OCI-LY7 (cell line): ENCODE measurements around the gene FAM131B. TPM values are rescaled to one million over a fixed set of nuclear protein-coding genes. Genes with fewer than 3 reads are reported as not detected.

Experiments
- microRNA-seq: library from miRNA; unstranded; fragments of <30 nt; microRNA quantifications from one replicate; pipeline ENCODE4 v1.2.0, GENCODE V29; 2022; ENCODE audit warnings: borderline replicate concordance
- small RNA-seq: library from RNA; depleted of rRNA; stranded (forward); fragments of <200 nt; gene quantifications from one replicate; pipeline ENCODE3, GENCODE V24; 2014
- total RNA-seq, 2 experiments: library from RNA; depleted of rRNA in 1 of 2; stranded (reverse); fragments of >200 nt in 1 of 2; shearing (Covaris generic) in 1 of 2; gene quantifications; 2 replicates each; pipeline ENCODE4 v1.2.3, GENCODE V29; 2014 to 2022

Gene FAM131B
- total RNA-seq, 2 experiments from 2014 or later = not detected

Small RNA genes within 50 kb of the gene (microRNA-seq; reads per million reads assigned to microRNA genes)
- gene MIR6892 = not detected

Small RNA genes within 50 kb of the gene (small RNA-seq; reads per million reads assigned to genes)
- gene MIR6892 = not detected

Other genes with a start within 250 kb of the FAM131B start
- gene PIP, start 230.6 kb downstream of the FAM131B start, total RNA-seq (2014; rRNA removed; shearing (Covaris generic)) = not detected in 2 replicates
- gene PIP, start 230.6 kb downstream of the FAM131B start, total RNA-seq (2022) = not detected in 2 replicates
- gene TAS2R39, start 179.3 kb downstream of the FAM131B start, total RNA-seq (2014; rRNA removed; shearing (Covaris generic)) = not detected in 2 replicates
- gene TAS2R39, start 179.3 kb downstream of the FAM131B start, total RNA-seq (2022) = not detected in 2 replicates
- gene TAS2R40, start 140.7 kb downstream of the FAM131B start, total RNA-seq (2014; rRNA removed; shearing (Covaris generic)) = not detected in 2 replicates
- gene TAS2R40, start 140.7 kb downstream of the FAM131B start, total RNA-seq (2022) = not detected in 2 replicates
- 37.8 and 39.4 TPM in 2 replicates for gene GSTK1, start 99.3 kb downstream of the FAM131B start, total RNA-seq (2014; rRNA removed; shearing (Covaris generic))
- 41.6 and 44.5 TPM in 2 replicates for gene GSTK1, start 99.3 kb downstream of the FAM131B start, total RNA-seq (2022)
- not detected in 2 replicates for gene TMEM139, start 77.8 kb downstream of the FAM131B start, total RNA-seq (2014; rRNA removed; shearing (Covaris generic))
- gene TMEM139, start 77.8 kb downstream of the FAM131B start, total RNA-seq (2022) = 0.46 and 0.48 TPM in 2 replicates
- 27.2 and 33.9 TPM in 2 replicates for gene CASP2, start 74.4 kb downstream of the FAM131B start, total RNA-seq (2014; rRNA removed; shearing (Covaris generic))
- gene CASP2, start 74.4 kb downstream of the FAM131B start, total RNA-seq (2022) = 60.5 and 61.6 TPM in 2 replicates
- gene CLCN1, start 46.6 kb downstream of the FAM131B start, total RNA-seq (2014; rRNA removed; shearing (Covaris generic)) = not detected in 2 replicates
- not detected in 2 replicates for gene CLCN1, start 46.6 kb downstream of the FAM131B start, total RNA-seq (2022)
- 0.31 and 0.44 TPM in 2 replicates for gene ZYX, start 18.6 kb upstream of the FAM131B start, total RNA-seq (2014; rRNA removed; shearing (Covaris generic))
- 2.8 and 4.2 TPM in 2 replicates for gene ZYX, start 18.6 kb upstream of the FAM131B start, total RNA-seq (2022)
- gene EPHA1, start 46.1 kb upstream of the FAM131B start, total RNA-seq (2014; rRNA removed; shearing (Covaris generic)) = not detected in 2 replicates
- not detected in 2 replicates for gene EPHA1, start 46.1 kb upstream of the FAM131B start, total RNA-seq (2022)
- not detected in 2 replicates for gene TAS2R60, start 80.7 kb upstream of the FAM131B start, total RNA-seq (2014; rRNA removed; shearing (Covaris generic))
- gene TAS2R60, start 80.7 kb upstream of the FAM131B start, total RNA-seq (2022) = not detected in 2 replicates
- gene TAS2R41, start 115.2 kb upstream of the FAM131B start, total RNA-seq (2014; rRNA removed; shearing (Covaris generic)) = not detected in 2 replicates
- gene TAS2R41, start 115.2 kb upstream of the FAM131B start, total RNA-seq (2022) = not detected in 2 replicates
- not detected in 2 replicates for gene CTAGE15, start 209.1 kb upstream of the FAM131B start, total RNA-seq (2014; rRNA removed; shearing (Covaris generic))
- gene CTAGE15, start 209.1 kb upstream of the FAM131B start, total RNA-seq (2022) = not detected in 2 replicates